ENCODE measurements around the gene UQCR10. TPM values are rescaled to one million over a fixed set of nuclear protein-coding genes. Genes with fewer than 3 reads are reported as not detected.

Gene UQCR10
- 102 TPM for polyA plus RNA-seq (2013, experiment 1 of 2; ENCODE audit: insufficient read length)
- polyA plus RNA-seq (2013, experiment 2 of 2; ENCODE audit: insufficient read length), result 106 TPM

DNA sequence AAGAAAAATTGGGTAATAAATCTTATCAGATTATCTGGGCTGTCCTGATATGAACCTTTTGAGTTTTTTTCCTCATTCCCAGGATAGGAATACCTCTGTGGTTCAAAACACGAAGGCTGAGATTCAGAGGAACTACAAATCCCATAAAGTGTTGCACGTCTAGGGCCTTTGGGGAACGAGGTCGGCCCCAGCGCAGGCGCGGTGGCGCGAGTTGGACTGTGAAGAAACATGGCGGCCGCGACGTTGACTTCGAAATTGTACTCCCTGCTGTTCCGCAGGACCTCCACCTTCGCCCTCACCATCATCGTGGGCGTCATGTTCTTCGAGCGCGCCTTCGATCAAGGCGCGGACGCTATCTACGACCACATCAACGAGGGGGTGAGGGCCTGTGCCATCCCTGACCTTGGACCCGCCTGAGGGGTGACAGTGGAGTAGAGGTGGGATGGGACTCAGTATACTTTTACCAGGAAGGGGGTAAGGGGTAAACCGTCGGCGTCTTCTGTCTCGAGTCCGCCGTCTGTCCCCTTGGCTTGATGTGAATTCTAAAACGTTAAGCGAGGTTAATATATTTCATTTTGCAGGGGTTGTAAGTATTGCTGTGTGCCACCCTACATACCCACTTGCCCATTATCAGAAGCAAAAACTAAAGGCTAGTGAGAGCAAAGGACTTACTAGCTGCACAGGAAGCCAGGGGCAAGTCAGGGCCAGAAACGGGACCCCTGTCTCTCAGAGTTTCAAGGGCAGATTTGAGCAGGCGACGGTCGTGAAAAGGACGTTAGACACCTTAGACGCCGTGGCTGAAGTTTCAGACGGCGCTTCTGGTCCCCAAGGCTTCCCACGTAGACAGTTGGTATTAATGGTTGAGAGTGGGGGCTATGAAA is at the start of gene UQCR10:
UQCR10 (plus strand) TSS at position 199 of the 881 bp plus-strand sequence; CDS start at position 229, 30 bp downstream.
- peak; percentile 89 for DNase-seq

- DNase-seq, result no peak
Observed at GRCh38 chr22:29717789-29718188, 49.4 kb upstream of the UQCR10 start.

- no peak for DNase-seq
Observed at GRCh38 chr22:29718949-29719898, 47.9 kb upstream of the UQCR10 start.

DNA sequence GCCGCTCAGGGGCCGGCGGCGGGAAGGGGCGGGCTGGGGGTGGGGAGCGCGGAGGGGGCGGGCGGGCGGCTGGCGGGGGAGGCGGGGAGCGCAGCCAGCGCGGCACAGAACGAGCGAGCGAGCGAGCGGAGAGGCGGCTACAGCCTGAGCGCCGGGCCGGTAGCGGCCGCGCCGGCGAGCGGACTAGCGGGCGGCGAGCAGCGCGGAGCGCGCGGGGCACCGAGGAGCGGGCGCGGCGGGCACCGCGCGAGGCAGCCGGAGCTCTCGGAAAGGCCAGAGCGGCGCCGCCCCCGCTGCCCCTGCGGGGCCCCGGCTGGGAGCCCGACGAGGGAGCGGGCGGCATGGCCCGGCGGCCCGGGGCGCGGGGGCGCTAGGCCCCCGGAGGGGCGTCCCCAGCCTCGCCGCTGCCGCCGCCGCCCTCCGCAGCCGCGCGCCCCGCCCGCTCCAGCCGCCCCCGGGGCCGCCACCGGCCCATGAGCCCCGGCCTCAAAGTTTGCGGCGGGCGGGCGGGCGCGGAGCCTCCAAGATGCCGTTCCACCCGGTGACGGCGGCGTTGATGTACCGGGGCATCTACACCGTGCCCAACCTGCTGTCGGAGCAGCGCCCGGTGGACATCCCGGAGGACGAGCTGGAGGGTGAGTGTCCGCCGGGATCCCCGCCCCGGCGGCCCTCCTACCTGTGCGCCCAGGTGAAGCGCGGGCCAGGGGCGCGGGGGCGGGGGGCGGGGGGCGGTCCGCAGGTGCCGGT is 47.1 kb upstream of the UQCR10 start, which contains the start of gene CABP7:
CABP7 (plus strand) TSS at position 105 of the 747 bp plus-strand sequence; CDS start at position 527, 422 bp downstream.
- DNase-seq, result no peak

DNA sequence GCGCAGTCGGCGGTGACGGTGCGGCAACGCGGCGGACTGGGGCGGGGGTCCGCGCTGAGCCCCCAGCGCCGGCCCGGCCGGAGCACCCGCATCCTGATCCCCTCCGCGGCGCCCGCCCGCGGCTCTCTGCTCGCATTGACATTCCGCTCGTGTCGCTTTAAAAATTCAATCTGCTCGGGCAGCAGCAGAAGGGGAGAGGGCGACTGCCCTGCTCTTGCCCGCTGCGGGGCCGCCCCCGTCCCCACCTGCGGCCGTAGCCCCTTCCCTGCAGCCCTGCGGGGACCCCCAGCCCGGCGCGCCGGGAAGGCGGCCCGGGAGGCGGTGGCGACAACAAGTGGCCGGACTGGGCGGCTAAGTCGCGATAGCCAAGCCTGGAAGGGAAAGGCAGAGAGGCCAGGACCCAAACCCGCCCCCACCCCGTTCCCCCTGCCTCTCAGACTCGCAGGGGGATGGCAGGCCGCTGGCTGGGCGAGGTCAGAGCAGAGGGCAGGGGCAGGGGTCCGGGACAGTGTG is 46.3 kb upstream of the UQCR10 start:
- no peak for DNase-seq

- DNase-seq, result no peak
Observed at GRCh38 chr22:29722151-29722550, 45.0 kb upstream of the UQCR10 start.

DNA sequence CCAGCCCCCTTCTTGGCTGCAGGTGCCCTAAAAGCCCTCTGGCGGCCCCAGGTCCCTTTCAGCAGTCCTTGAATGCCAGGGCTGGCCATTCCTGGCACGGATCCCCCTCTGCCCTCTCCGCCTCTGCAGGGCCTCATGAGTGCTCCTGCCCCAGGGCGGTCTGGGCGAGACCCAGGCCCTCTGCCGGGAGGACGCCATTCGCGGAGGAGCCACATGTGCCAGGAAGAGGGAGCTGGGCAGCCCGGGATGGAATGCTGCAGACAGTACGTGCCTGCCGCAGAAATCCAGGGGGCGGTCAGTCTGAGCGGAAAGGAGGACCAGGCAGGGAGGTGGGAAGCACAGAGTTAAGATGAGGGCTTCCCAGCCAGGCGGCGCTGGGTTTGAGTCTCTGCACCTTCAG is 44.6 kb upstream of the UQCR10 start:
- DNase-seq, result no peak

DNA sequence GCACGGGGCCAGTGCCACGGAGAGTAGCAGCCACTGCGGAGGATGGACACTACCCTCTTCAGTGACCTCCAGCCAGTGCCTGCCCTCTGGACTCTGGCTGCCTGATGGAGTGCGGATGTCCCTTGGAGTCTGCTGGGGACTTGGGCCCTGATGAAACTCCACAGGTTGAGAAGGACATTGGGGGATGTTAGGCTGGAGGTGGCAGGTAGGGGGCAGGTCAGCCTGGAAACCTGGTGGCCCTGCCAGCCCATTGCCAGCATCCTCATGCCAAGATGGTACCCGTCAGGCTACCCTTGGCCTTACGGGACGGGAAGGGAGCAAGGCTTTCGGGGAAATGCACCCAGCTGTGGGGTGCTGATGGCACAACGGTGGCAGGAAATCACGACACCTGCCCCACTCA is 43.4 kb upstream of the UQCR10 start:
- no peak for DNase-seq

DNA sequence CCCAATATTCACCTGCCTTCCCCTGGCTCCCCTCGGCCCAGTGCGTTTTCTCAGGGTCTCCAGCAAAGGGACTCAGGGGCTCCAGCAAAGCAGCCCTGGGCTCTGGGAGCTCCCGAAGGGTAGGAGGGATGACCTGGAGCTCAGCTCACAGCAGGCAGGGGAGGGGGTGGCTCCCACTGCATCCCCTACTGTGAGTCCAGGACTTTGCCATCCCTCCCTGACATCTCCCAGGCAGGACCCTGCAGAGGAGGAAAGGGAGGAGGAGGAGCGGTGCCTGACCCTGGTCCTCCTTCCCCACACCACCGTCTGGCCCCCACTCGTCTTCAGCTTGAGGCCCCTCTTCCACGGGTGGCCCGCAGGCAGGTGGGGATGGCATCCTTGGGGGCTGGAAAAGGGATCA is 42.3 kb upstream of the UQCR10 start:
- no peak for DNase-seq

- DNase-seq, result no peak
Observed at GRCh38 chr22:29726106-29726505, 41.1 kb upstream of the UQCR10 start.

GRCh38 chr22:29726512-29727130 is 40.5 kb upstream of the UQCR10 start:
- DNase-seq, result no peak

DNA sequence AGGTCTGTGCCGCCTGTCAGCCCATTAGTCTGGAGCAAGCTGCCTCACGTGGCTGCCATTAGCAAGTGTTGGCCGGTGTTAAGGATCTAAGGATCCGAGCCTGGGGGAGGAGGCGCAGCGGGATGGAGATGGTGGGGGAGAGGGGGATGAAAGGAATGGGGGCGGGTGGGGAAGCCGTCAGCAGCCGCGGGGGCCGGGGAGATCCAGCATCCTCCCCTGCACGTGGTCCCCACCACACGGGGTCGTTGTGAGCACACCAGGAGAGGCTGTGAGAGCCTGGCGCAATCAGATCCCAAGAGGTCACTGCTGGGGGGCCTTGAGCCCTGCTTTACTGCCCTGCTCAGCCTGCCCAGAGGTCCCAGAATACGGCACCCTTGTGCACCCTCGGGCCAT is 40.0 kb upstream of the UQCR10 start:
- peak; percentile 38 for DNase-seq

DNA sequence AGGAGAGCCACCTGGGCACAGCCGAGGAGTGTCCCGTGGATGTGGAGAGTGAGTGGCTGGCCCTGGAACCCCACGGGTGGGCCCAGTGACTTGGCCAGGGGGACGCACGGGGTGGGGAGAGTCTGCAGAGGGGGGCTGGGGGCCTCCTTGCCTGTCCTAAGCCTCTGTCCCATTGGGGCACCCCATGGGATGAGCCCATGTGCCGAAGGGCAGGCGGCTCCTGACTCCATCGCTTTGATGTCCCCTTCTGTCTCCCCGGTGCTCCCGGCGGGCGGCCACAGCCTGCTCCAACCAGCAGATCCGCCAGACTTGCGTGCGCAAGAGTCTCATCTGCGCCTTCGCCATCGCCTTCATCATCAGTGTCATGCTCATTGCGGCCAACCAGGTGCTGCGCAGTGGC is 38.0 kb upstream of the UQCR10 start:
- no peak for DNase-seq

- no peak for DNase-seq
Observed at GRCh38 chr22:29731058-29731850, 35.9 kb upstream of the UQCR10 start.

GRCh38 chr22:29732883-29733282 is 34.3 kb upstream of the UQCR10 start:
- no peak for DNase-seq

- DNase-seq, result no peak
Observed at GRCh38 chr22:29733362-29734201, 33.6 kb upstream of the UQCR10 start.

DNA sequence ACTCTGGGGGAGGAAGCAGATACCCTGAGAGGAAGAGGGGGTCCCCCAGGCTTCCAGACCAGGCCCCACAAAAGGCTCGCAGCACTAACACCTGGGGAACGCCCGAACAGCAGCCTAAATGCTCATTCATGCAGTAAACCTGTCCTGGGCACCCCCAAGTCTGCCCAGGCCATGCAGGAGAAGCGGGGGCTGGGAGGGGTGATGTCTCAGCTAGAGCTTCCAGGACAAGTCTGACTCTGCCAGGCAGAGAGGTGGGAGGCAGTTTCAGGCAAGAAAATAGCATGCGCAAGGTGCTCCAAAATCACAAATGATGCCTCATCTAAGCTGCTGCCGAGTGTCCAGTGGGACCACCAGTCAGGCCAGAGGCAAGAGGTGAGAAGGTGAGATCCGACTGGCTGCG is 32.8 kb upstream of the UQCR10 start:
- DNase-seq, result no peak

GRCh38 chr22:29734838-29735237 is 32.3 kb upstream of the UQCR10 start:
- no peak for DNase-seq

- no peak for DNase-seq
Observed at GRCh38 chr22:29735416-29735815, 31.8 kb upstream of the UQCR10 start.
